HG03064 (cell line): Measurements from ENCODE around the gene RASA2.

Experiments used
- ATAC-seq: cut with Tn5 transposase; IDR thresholded peaks from one replicate; pipeline ENCODE4 v1.9.1; 2021; ENCODE audit warnings: low read depth; ENCODE audit not compliant: unreplicated experiment

Gene RASA2

GRCh38 chr3:141557961-141558706 lies 71.3 kb downstream of the RASA2 start:
- ATAC-seq = no peak

GRCh38 chr3:141561426-141562034 lies 74.7 kb downstream of the RASA2 start:
- ATAC-seq = no peak

DNA sequence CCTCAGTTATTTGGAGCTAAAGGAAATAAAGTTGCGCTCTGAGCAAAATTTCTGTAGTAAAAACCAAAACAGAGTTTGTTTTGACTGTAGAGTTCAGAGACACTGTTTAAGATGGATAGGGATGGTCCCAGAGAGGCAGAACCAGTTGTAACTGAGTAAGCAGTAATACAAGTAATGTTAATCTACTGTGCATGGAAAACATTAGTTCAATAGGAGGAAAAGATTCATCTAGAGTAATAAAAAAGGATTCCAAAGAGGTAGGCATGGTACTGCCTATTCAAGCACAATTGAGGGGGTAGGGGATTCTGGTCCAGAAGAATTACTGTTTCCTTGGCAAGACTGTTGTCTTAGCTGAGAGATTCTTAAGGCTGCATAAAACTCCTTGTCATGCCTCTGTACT lies 77.4 kb downstream of the RASA2 start:
- no peak for ATAC-seq

DNA sequence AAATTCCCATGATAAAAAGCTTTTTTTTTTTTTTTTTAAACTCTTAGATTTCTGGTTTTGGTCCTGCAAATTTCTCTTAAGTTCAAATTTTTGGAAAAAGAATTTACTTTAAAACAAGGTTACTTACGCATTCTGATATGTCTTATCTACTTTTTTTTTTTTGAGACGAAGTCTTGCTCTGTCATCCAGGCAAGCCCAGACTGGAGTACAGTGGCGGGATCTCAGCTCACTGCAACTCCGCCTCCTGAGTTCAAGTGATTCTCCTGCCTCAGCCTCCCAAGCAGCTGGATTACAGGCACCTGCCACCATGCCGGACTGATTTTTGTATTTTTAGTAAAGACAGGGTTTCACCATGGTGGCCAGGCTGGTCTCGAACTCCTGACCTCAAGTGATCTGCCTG lies 83.2 kb downstream of the RASA2 start:
- no peak for ATAC-seq

DNA sequence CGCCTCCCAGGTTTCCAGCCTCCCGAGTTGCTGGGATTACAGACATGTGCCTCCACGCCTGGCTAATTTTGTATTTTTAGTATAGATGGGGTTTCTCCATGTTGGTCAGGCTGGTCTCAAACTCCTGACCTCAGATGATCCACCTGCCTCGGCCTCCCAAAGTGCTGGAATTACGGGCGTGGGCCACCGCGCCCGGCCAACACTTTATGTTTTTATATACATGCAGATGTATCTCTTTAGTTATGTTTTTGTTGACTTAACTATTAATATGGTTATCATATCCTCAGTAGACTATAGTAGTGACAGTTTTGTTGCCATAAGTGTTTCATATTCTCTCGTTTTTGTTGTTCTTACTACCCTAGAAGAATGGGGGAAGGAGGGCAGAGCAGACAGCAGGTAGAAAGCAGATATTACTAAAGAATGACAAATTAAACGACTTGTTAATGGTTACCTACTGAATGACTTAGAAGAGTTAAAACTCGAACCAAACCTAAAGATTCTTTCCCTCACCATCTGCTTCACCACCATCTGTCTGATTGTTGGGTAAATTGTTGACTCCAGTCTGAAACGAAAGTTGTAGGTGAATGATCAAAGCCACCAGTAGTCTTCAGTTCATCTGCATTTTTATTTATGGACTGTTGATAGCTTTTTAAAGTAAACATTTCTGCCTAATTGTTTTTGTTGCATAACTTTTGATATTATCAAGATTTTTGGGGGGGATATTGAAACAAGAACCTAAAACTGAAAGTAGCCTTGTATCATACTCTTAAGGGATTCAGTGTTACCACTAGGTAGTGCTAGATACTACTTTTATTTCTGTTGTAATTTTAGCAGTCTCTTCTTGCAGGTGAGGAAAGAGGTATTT lies 89.3 kb downstream of the RASA2 start:
- no peak for ATAC-seq

- no peak for ATAC-seq
Observed at GRCh38 chr3:141576744-141577052, 89.9 kb downstream of the RASA2 start.

DNA sequence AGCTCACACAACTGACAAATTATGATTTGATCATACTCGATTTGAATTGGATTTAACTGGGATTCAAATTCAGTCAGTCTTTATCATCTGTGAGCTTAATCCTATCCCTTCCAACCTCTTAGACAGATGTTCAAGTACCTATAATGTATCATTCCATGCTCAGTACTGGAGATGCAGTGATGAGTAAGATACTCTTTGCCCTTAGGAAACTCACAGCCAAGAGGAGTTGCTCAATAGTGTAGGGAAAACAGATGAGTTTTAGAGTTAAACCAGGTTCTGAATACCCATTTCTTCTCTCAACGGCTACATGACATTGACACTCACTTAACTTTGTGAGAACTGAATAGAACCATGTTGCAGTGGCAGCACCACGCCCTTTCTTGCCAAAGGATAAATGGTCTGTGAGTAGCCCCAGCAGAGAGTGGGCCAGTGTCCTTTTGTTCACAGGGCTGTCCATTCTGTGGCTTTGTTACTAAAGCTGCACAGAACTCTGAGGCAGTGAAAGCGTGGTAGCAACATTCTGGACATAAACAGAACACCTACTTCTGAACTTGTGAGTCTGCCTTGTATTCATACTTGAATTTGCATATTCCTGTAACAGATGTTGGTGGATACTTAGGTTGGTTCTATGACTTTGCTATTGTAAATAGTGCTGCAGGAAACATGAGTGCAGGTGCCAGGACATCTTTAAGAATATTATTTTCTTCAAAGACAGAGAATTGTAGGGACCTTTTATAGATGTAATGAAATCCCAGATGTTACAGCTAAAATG lies 91.6 kb downstream of the RASA2 start:
- no peak for ATAC-seq

DNA sequence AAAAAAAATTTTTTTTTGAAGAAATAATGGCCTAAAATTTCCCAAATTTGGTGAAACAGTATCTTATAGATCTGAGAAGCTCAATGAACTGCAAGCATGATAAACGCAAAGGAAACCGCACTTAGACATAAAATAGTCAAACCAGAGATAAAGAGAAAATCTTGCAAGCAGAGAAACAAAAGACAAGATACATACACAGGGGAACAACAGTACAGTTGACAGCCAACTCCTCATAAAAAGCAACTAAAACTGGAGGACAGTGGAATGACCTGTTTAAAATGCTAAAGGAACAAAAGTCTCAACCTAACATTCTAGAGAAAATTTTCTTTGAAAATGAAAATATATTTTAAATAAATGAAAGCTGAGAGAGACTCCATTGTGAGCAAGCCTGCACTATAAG lies 107.5 kb downstream of the RASA2 start:
- ATAC-seq = no peak

DNA sequence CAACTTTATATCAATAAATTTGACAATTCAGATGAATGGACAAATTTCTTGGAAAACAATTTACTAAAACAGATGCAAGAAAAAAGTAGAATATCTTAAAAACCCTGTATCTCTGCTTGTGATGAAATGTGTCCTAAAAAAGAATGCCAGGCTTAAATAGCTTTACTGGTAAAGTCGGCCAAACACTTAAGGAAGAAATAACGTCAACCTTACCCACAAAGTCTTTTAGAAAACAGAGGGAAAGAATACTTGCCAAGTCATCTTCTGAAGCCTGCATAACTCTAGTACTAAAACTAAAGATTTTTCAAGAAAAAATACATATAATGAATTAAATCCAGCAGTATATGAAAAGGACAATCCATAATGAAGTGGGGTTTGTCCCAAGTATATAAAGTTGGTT lies 111.1 kb downstream of the RASA2 start:
- ATAC-seq = no peak

DNA sequence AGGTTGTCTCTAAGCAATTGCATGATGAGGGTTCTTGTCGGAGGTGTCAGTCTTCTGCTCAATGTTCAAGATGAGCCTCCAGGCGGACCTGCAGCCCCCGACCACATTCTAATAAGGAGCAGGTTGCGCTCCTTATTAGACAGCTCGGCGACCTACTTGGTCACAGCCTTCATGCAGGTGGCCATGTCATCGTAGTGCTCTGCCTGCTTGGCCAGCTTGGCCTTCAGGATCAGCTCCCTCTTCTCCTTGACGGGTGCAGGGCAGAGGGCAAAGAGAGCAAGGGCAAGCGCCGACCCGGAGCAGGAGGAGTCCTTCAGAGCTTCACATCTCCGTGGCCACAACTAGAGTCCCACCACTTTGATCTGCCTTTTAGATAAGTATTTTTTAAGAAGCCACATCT lies 113.5 kb downstream of the RASA2 start:
- ATAC-seq = no peak

GRCh38 chr3:141602706-141603105 lies 115.9 kb downstream of the RASA2 start:
- no peak for ATAC-seq

- no peak for ATAC-seq
Observed at GRCh38 chr3:141603473-141604035, 116.7 kb downstream of the RASA2 start.

DNA sequence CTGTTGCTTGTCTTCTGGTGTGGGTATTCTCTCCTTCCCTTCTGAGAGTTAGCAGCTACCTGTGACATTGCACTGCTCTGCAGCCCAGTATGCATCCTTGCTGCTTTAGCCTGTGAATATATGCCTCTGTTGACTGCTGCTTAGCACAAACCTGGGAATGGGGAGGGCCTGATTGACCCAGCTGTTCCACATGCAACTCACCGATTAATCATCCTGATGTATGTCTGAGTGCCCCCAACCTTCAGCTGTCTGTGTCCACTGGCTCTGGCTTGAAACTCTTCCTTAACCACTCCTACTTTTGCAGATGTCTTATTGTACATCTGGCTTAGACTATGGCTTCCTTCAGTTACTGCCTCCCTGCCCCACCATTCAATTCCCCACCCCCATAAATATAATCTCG lies 119.1 kb downstream of the RASA2 start:
- ATAC-seq = no peak

DNA sequence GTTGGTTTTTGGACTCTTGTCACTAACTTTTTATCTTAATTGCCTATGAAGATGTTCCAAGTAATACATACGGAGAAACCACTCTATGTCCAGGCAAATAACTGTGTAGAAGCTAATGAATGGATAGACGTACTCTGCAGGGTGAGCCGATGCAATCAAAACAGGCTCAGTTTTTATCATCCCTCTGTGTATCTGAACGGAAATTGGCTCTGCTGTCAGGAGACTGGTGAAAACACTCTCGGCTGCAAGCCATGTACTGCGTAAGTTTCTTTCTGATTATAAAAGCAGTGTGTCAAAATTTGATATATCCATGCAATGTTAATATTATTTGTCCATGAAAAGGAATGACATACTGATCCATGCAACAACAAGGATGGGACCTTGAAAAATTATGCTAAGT lies 121.6 kb downstream of the RASA2 start:
- ATAC-seq = no peak

- ATAC-seq = no peak
Observed at GRCh38 chr3:141610939-141611338, 124.1 kb downstream of the RASA2 start.

DNA sequence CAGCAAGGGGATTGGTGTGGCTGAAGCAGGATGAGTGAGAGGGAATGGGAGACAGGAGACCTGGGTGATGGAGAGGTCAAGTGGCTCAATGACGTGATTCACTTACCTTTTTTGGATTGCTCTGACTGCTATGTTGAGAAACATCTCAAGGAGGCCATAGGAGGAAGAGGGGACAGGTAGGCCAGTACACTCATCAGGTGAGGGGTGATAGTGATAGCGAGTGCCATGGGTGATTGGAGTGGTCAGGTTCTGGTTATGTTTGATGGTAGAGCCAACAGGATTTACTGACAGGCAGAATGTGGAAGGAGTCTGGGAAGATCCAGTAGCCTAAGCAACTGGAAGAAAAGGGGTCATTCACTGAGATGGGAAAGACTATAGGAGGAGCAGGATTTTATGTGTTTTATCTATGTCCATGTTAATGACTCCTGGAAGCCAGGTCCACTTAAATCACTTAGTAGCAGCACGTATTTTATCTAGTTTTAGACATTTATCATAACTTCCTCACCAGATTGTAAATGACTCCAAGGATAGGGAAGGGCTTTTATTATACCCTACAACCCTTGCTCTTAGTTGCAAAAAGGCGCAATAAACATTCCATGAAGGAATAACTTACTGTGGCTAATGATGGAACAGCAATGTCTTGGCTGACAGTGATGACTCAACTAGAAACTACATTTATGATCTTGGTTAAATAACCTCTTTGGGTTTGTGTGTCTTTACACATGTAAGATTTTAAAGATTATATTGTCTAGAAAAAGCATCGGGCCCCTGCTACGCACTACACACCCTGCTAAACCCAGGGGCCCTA lies 131.5 kb downstream of the RASA2 start:
- ATAC-seq = no peak

GRCh38 chr3:141618938-141619337 lies 132.1 kb downstream of the RASA2 start:
- ATAC-seq = no peak

GRCh38 chr3:141619450-141619849 lies 132.6 kb downstream of the RASA2 start:
- ATAC-seq = no peak

- ATAC-seq = no peak
Observed at GRCh38 chr3:141623691-141624090, 136.9 kb downstream of the RASA2 start.

DNA sequence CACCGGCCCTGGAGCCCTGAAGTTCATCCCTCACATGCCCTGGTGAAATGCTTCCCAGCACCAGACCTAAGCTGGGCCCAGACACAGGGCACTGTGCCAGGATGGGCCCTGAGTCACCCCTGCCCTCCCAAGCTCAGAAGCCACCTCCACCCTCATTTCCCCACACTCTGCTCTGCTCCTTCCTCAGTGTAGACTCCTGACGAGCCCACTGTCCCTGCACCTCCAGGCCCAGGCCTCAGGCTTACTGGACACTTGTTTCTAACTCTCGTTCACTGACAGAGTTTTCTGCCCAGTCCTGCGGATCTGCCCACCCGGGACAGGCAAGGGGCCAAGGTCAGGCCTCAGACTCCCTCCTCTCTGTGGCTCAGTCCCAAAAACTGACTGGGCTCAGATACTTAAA lies 138.7 kb downstream of the RASA2 start:
- no peak for ATAC-seq
